Chondrocyte (in vitro differentiated cells): ENCODE results near the gene DND1. TPM values are rescaled to one million over a fixed set of nuclear protein-coding genes. Genes with fewer than 3 reads are reported as not detected.
"Not testable (repeated sequence)": the region's sequence is repeated elsewhere in the genome, so short reads cannot be mapped to it uniquely, and the experiment has no call there.

ENCODE experiments used
- DNase-seq: peaks from one replicate; pipeline ENCODE4 v3.0.0; 2021; ENCODE audit warnings: mixed read lengths, low spot score
- H3K27ac Mint-ChIP-seq: one replicate; pipeline ENCODE4 v1.8.0; 2021; ENCODE audit warnings: mild to moderate bottlenecking, moderate library complexity, mixed read lengths; ENCODE audit not compliant: unreplicated experiment
- H3K27me3 Mint-ChIP-seq: 2 replicates; pipeline ENCODE4 v1.8.0; 2021; ENCODE audit warnings: low read depth, mixed read lengths
- H3K36me3 Mint-ChIP-seq: 2 replicates; pipeline ENCODE4 v1.8.0; 2021; ENCODE audit warnings: low read depth, mixed read lengths
- H3K4me1 Mint-ChIP-seq: 2 replicates; pipeline ENCODE4 v1.8.0; 2021; ENCODE audit warnings: low read depth, mild to moderate bottlenecking, mixed read lengths
- H3K4me3 Mint-ChIP-seq: one replicate; pipeline ENCODE4 v1.8.0; 2021; ENCODE audit warnings: mild to moderate bottlenecking, moderate library complexity, mixed read lengths; ENCODE audit not compliant: unreplicated experiment
- H3K9me3 Mint-ChIP-seq: 2 replicates; pipeline ENCODE4 v1.8.0; 2021; ENCODE audit warnings: low read depth, mixed read lengths
- long read RNA-seq: library from polyadenylated mRNA; stranded (forward); transcript quantifications from one replicate; pipeline ENCODE4 v2.0.0, GENCODE V29; 2021
- total RNA-seq: library from RNA; stranded (reverse); gene quantifications from 3 replicates; pipeline ENCODE4 v1.2.1, GENCODE V29; 2021
- TF ChIP-seq, protein P1 (sequence below): fragments of 200-600 bp; sonication (generic); IDR thresholded peaks from 2 replicates; pipeline ENCODE4 v1.5.0; 2021; ENCODE audit warnings: antibody characterized with exemption, mild to moderate bottlenecking, moderate library complexity

DND1 gene
- 1.3 to 1.5 TPM (median 1.3 TPM) in 3 replicates for total RNA-seq
- long read RNA-seq, partial matches to known transcripts = 0 of 1 reads
- long read RNA-seq, other reads (novel, unspliced or antisense) = 1 of 1 reads

DNA sequence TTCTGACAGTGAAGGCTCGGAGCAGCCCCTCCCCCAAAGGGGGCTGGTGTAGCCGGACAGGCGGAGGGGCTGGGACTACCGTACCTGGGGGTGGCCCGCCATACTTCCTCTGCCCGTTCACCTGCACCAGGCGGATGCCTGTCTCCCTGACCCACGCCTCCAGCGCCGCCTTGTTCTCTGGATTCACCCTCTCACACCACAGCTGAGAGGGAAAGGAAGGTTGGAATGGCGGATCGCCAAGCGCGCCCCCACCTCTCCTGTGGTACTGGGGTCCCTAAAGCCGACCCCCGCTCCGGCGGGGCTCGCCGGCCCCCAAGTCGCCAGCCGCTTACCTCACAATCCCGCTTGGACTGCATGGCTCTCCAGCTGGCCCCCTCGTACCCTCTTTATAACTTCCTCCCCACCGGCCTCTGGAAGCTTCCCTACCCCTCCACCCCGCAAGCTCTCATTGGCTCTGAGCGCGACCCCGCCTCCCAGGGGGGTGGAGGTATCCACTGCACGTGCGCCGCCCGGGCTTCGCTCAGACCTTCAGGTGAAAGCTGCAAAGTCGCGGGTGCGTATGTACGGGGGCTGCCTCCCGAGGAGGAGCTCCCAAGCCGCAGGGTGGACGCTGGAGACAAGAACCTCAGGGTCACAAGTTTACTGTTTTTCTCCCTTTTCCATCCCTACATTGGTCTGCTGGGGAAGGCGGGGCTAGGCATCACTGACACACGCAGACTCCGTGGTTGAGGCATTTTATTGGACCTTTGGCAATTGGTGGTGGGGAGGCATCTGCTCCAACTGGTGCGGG, at the start of gene DND1:
Gene DND1 (minus strand): TSS at position 390 of the 790 bp plus-strand sequence. CDS start 34 bp downstream, at position 356.
- Mint-ChIP-seq H3K27me3 (no peaks in the 10 kb centered on the region), H3K4me1 (no peaks in the 10 kb centered on the region), H3K4me3 (no peak within 1 kb of the TSS), H3K9me3 (no peaks in the 10 kb centered on the region), H3K36me3 (peaks cover 28% of the 10 kb centered on the region), H3K27ac (peak within 1 kb of the TSS; percentile 45)
- TF ChIP-seq, protein P1, sequence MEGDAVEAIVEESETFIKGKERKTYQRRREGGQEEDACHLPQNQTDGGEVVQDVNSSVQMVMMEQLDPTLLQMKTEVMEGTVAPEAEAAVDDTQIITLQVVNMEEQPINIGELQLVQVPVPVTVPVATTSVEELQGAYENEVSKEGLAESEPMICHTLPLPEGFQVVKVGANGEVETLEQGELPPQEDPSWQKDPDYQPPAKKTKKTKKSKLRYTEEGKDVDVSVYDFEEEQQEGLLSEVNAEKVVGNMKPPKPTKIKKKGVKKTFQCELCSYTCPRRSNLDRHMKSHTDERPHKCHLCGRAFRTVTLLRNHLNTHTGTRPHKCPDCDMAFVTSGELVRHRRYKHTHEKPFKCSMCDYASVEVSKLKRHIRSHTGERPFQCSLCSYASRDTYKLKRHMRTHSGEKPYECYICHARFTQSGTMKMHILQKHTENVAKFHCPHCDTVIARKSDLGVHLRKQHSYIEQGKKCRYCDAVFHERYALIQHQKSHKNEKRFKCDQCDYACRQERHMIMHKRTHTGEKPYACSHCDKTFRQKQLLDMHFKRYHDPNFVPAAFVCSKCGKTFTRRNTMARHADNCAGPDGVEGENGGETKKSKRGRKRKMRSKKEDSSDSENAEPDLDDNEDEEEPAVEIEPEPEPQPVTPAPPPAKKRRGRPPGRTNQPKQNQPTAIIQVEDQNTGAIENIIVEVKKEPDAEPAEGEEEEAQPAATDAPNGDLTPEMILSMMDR = no peak
- DNase-seq = no peak

- H3K4me3 Mint-ChIP-seq, H3K27me3 Mint-ChIP-seq, H3K9me3 Mint-ChIP-seq, H3K27ac Mint-ChIP-seq, DNase-seq, H3K36me3 Mint-ChIP-seq: not testable (repeated sequence)
- peaks cover 16% of the 10 kb centered on the region for H3K4me1 Mint-ChIP-seq
Measured at GRCh38 chr5:140721395-140721794, 48.0 kb upstream of the DND1 start.

DNA sequence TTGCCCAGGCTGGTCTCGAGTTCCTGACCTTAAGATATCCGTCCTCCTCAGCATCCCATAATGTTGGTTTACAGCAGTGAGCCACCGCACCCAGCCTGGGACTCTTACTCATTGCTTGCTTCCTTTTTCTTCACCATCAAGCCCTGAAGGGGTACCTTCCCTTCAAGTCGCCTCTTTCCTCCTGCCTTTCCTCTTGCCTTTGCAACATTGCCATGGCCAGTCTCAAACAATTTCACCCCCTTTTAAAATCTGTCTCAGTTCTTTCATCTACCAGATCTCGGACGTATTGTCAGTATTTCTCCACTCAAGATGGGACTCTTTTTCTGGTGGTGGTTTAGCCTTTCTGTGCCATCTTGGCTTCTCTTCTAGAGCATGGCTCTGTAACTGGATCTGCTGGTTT, 47.4 kb upstream of the DND1 start:
- H3K4me3 Mint-ChIP-seq, H3K4me1 Mint-ChIP-seq, H3K27ac Mint-ChIP-seq, H3K9me3 Mint-ChIP-seq, DNase-seq, H3K36me3 Mint-ChIP-seq, H3K27me3 Mint-ChIP-seq: not testable (repeated sequence)

- H3K36me3 Mint-ChIP-seq = no peaks in the 10 kb centered on the region
- peaks cover 7% of the 10 kb centered on the region for H3K4me1 Mint-ChIP-seq
- peak overlapping the region; percentile 84 for H3K27ac Mint-ChIP-seq
- H3K9me3 Mint-ChIP-seq = no peaks in the 10 kb centered on the region
- no peak for DNase-seq
- H3K27me3 Mint-ChIP-seq = no peaks in the 10 kb centered on the region
- TF ChIP-seq, protein P1 = no peak
- H3K4me3 Mint-ChIP-seq = peak overlapping the region; percentile 54
Measured at GRCh38 chr5:140718266-140718592, 44.9 kb upstream of the DND1 start.

- H3K9me3 Mint-ChIP-seq, DNase-seq, H3K36me3 Mint-ChIP-seq, H3K27me3 Mint-ChIP-seq, H3K27ac Mint-ChIP-seq, H3K4me3 Mint-ChIP-seq: not testable (repeated sequence)
- peaks cover 18% of the 10 kb centered on the region for H3K4me1 Mint-ChIP-seq
Measured at GRCh38 chr5:140716238-140716637, 42.9 kb upstream of the DND1 start.

DNA sequence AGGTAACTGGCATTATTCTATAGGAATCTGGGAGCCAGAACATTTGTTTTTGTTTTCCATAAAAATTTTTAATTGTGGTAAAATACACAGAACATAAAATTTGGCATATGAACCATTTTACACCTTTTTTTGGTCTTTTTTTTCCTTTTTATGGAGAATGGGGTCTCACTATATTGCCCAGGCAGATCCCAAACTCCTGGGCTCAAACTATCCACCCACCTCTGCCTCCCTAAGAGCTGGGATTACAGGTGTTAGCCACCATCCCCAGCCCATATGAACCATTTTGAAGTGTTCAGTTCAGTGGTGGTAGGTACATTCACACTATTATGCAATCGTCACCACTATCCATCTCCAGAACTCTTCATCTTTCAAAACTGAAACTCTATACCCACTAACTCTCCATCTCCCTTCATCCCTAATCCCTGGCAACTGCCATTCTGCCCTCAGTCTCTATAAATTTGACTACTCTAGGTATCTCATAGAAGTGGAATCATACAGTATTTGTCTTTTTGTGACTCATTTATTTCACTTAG, 40.3 kb upstream of the DND1 start:
- no peak overlapping the region for H3K27ac Mint-ChIP-seq
- no peaks in the 10 kb centered on the region for H3K9me3 Mint-ChIP-seq
- H3K27me3 Mint-ChIP-seq = no peaks in the 10 kb centered on the region
- H3K36me3 Mint-ChIP-seq = no peaks in the 10 kb centered on the region
- no peak for DNase-seq
- H3K4me1 Mint-ChIP-seq = peaks cover 20% of the 10 kb centered on the region
- no peak overlapping the region for H3K4me3 Mint-ChIP-seq
- TF ChIP-seq, protein P1 = no peak
